D721Med (cell line): Measurements from ENCODE around the gene VEPH1.

Experiments used
- DNase-seq: peaks from one replicate; pipeline ENCODE4 v3.0.0; 2011; ENCODE audit warnings: low spot score; ENCODE audit not compliant: insufficient read length
- FAIRE-seq: peaks from 2 replicates; lab custom pipeline; 2011; peaks lifted over from hg19 to GRCh38; lab: Jason Lieb, UNC
- CTCF ChIP-seq: IDR thresholded peaks from 2 replicates; pipeline ENCODE4 v1.5.1; 2012; ENCODE audit warnings: mild to moderate bottlenecking, control low read depth; ENCODE audit not compliant: insufficient read depth; ENCODE audit errors: missing control alignments

Gene VEPH1

DNA sequence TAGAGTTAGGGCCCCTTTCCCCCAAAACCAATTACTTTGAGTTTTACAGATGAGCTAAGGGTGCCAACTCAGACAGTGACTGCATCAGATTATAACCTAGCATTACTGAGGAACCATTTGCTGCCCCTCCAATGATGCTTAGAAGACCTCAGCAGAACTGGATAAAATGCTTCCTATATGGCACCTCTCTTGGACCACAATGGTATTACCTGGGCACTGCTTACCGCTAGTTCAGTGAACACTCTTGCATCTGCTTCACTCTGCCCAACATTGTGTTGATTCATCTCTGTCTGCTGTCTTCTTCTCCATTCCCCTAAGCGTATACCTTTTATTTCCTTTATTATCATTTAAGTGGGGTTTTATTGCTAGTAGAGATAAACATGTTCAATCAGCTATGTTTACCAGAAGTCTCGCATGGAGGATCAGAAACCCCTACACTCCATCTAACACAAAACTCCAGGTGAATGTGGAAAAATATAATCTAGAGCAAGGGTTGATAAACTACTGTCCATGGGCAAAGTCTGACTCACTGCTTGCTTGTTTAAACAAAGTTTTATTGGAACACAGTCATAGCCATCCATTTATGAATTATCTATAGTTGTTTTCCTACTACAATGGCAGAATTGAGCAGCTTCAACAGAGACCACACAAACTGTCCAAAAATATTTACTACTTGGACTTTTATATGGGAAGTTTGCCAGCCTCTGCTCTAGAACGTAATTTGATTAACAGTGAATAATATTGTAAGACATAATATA is 166.8 kb downstream of the VEPH1 start:
- DNase-seq (no peak), FAIRE-seq (no peak)
- no peak for TF ChIP-seq CTCF

DNA sequence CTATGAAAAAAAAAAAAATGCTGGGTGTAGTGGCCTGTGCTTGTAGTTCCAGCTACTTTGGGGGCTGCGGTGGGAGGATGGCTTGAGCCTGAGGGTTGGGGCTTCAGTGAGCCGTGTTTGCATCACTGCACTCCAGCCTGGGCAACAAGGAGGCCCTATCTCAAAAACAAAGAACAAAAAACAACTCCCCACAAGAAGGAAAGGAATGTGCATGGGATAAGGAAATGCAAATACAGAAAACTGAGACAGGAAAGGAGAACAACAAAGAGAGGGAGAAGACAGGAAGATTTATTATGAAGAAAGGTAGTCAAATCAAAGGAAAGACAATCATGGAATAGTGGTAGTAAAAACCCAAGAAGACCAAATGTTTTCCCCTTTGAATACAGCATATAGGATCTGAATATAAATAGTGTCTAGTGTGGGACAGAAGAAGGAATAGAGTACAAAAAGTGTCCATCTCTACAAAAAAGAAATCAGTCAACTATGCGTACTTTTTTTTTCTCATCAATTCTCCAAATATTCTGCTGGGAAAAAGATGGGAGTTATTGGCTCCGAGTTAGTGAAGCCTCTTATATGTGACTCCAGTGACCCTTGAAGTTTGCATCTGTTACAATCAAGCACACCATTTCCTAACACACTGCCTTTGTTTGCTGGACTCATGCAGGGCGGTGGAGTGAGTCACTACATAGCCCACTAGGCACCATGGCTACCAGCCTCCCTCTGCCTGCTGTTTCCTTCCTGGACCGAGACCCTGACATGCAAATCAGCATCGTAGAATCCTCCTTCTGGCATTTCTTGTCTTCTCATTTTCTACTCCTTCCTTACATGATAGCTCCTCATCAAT is 167.8 kb downstream of the VEPH1 start:
- no peak for DNase-seq
- no peak for FAIRE-seq
- TF ChIP-seq CTCF, result no peak

DNA sequence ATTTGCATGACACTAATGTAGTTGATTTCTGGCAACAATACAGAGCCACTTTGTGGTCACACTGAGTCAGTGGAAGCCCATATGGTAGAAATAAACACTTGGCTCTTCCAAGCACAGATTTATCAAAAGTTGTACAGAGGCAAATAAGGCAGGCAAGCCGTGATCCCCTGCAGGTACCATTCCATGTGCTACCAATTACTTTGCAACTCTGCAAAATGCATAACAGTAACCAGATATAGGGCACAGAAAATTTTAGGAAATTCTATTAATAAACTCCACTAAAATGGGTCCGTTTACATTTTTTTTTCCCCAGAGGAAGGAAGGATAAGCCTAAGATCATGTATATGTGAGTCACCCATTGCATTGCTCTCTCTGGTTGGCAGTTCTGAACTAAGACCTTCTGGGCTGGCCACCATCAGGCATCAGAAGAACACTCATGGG is 169.6 kb downstream of the VEPH1 start:
- FAIRE-seq (no peak), DNase-seq (no peak)
- no peak for TF ChIP-seq CTCF

DNA sequence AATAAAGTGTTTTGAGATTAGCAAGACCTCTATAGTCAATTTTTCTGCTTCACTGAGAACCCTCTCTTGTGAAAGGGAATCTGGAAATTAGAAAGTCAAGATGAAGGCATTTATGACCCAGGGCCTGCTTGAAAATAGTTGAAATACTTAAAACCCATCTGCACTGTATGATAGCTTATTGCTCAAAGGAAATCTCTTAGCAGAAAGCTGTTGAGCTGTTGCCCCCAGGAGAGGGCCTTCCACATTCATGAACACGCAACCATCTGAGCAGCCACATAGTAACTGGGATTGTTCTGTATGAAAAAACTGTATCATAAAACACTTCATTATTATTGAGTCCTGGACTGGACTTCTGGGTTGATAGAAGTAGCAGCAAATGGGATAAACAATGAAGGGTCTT is 173.0 kb downstream of the VEPH1 start:
- FAIRE-seq (no peak), DNase-seq (no peak)
- no peak for TF ChIP-seq CTCF

- TF ChIP-seq CTCF, result no peak
- no peak for FAIRE-seq
- no peak for DNase-seq
These were observed 173.7 kb downstream of the VEPH1 start for GRCh38 chr3:157329551-157329950.

GRCh38 chr3:157327837-157328236 is 175.4 kb downstream of the VEPH1 start:
- FAIRE-seq (no peak), DNase-seq (no peak)
- TF ChIP-seq CTCF, result no peak
